ENCODE results near the gene ZBTB5.

The ZBTB5 gene

GRCh38 chr9:37454238-37454637 lies 11.0 kb downstream of the ZBTB5 start:
- no peak overlapping the region for H3K4me3 ChIP-seq
- TF ChIP-seq, protein P1, sequence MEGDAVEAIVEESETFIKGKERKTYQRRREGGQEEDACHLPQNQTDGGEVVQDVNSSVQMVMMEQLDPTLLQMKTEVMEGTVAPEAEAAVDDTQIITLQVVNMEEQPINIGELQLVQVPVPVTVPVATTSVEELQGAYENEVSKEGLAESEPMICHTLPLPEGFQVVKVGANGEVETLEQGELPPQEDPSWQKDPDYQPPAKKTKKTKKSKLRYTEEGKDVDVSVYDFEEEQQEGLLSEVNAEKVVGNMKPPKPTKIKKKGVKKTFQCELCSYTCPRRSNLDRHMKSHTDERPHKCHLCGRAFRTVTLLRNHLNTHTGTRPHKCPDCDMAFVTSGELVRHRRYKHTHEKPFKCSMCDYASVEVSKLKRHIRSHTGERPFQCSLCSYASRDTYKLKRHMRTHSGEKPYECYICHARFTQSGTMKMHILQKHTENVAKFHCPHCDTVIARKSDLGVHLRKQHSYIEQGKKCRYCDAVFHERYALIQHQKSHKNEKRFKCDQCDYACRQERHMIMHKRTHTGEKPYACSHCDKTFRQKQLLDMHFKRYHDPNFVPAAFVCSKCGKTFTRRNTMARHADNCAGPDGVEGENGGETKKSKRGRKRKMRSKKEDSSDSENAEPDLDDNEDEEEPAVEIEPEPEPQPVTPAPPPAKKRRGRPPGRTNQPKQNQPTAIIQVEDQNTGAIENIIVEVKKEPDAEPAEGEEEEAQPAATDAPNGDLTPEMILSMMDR (IDR thresholded peaks at IDR 0.05): no peak
- H3K27ac ChIP-seq: no peak overlapping the region
- no peak for DNase-seq (ENCODE audit: low spot score)

DNA sequence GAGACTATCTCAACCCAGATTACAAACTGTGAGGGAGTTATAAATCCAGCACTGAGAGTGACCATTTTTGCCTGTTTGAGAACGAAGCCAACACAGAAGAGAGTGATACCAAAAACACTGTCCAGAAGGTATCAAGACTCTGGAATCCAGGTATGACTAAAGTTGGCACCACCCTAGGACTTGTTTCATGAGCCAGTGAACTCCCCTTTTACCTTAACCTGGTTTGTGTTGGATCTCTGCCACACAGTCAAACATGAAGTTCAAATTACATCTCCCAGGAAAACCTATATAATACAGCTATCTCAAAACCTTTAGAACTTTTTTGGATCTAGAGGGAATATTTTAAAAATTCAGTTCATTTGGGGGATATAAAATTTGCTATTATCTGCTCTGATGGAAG lies 11.4 kb downstream of the ZBTB5 start:
- no peak for DNase-seq (ENCODE audit: low spot score)
- H3K4me3 ChIP-seq: no peak overlapping the region
- TF ChIP-seq, protein P1 (IDR thresholded peaks at IDR 0.05): no peak
- H3K27ac ChIP-seq: no peak overlapping the region

DNA sequence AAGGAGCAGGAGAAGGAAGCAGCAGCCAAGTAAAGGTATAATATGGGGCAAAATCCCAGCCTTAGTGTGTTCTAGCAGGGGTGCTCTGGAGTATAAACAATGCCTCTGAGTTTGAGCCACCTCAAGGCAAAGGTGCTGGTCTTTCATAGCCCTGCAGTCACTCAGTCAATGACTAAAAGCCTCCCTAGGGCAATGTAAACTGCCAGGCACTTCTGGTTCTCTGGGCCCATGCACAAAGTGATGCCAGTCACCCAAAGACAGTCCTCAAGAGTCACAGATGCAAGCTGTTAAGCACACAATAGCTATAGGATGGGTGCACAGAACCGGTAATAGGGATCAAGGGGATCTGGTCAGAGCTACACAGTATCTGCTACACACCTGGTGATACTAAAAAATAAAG lies 12.6 kb downstream of the ZBTB5 start:
- TF ChIP-seq, protein P1 (IDR thresholded peaks at IDR 0.05): no peak
- DNase-seq (ENCODE audit: low spot score): peak; percentile 31
- no peak overlapping the region for H3K27ac ChIP-seq
- no peak overlapping the region for H3K4me3 ChIP-seq

GRCh38 chr9:37451628-37452027 lies 13.6 kb downstream of the ZBTB5 start:
- TF ChIP-seq, protein P1 (IDR thresholded peaks at IDR 0.05): no peak
- H3K4me3 ChIP-seq: no peak overlapping the region
- H3K27ac ChIP-seq: no peak overlapping the region
- peak; percentile 22 for DNase-seq (ENCODE audit: low spot score)

DNA sequence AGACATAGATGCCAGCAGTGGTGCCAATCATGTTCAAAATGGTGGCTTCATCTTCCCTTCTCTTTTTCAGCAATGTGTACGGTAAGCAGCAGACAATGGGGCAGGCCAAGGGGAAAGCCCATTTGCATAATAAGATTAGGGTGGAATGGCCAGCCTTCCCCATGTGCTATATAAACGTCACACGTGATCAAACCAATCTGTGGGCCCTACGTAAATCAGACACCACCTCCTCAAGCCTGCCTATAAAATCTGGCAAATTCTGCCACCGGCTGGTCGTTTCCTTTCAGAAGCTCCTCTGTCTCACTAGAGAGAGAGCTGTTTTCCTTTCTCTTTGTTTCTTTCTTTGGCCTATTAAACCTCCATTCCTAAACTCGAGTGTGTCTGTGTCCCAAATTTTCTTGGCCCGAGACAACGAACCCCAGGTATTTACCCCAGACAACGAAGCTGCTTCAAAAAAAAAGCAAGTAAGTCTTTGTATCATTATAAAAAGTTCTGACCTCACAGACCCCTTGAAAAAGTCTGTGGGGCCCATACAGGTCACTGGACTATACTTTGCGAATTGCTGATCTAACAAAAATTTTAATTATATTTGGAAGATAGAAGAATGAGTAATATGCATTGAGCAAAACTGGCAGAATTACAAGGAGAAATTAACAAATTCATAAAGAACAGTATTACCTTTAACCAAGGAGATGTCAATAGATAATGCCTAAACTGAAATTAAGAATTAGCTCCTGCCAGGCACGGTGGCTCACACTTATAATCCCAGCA lies 15.2 kb downstream of the ZBTB5 start:
- Histone ChIP-seq H3K27ac (no peak overlapping the region), H3K4me3 (no peak overlapping the region)
- TF ChIP-seq, protein P1 (IDR thresholded peaks at IDR 0.05): no peak
- peak; percentile 19 for DNase-seq (ENCODE audit: low spot score)

- TF ChIP-seq, protein P1 (IDR thresholded peaks at IDR 0.05): no peak
- no peak overlapping the region for H3K27ac ChIP-seq
These were observed 18.1 kb downstream of the ZBTB5 start for GRCh38 chr9:37447111-37447510.

GRCh38 chr9:37446401-37446800 lies 18.8 kb downstream of the ZBTB5 start:
- DNase-seq (ENCODE audit: low spot score): peak; percentile 16
- no peak overlapping the region for H3K4me3 ChIP-seq
- no peak overlapping the region for H3K27ac ChIP-seq
- TF ChIP-seq, protein P1 (IDR thresholded peaks at IDR 0.05): no peak

More at GRCh38 chr9:37447111-37447510, 18.1 kb downstream of the ZBTB5 start:
- no peak overlapping the region for H3K4me3 ChIP-seq
- no peak for DNase-seq (ENCODE audit: low spot score)
